HepG2 (cell line): ENCODE data around the gene BPIFB2. TPM values are rescaled to one million over a fixed set of nuclear protein-coding genes. Genes with fewer than 3 reads are reported as not detected.

Experiments
- HMG20B ChIP-seq: conservative IDR thresholded peaks from 2 replicates; pipeline ENCODE4 v1.6.1; 2016; ENCODE audit warnings: missing genetic modification reagents, missing compliant biosample characterization
- HNRNPUL1 ChIP-seq: fragments of 200-400 bp; formaldehyde crosslinking; IDR thresholded peaks from 2 replicates; pipeline ENCODE4 v1.6.1; 2017; ENCODE audit warnings: low read depth, mild to moderate bottlenecking, low read length, moderate library complexity
- HOXD1 ChIP-seq: sonication (generic); formaldehyde crosslinking; IDR thresholded peaks from 2 replicates; pipeline ENCODE4 v1.5.0; 2020; ENCODE audit warnings: missing genetic modification reagents
- IRX3 ChIP-seq: sonication (generic); formaldehyde crosslinking; IDR thresholded peaks from 2 replicates; pipeline ENCODE4 v1.8.1; 2023; ENCODE audit warnings: mild to moderate bottlenecking, low read depth, missing genetic modification reagents, borderline replicate concordance
- KLF9 ChIP-seq: IDR thresholded peaks from 2 replicates; pipeline ENCODE4 v1.6.1; 2016; ENCODE audit warnings: low read depth
- NPAS2 ChIP-seq: sonication (generic); formaldehyde crosslinking; IDR thresholded peaks from 2 replicates; pipeline ENCODE4 v1.8.0; 2022; ENCODE audit warnings: mild to moderate bottlenecking, missing genetic modification reagents, borderline replicate concordance
- RAD51 ChIP-seq: fragments of 450-650 bp; IDR thresholded peaks from 2 replicates; pipeline ENCODE4 v1.6.1; 2016; ENCODE audit warnings: borderline replicate concordance
- SMAD1 ChIP-seq: sonication (generic); formaldehyde crosslinking; IDR thresholded peaks from 2 replicates; pipeline ENCODE4 v1.4.0; 2020; ENCODE audit warnings: missing genetic modification reagents, low read depth, mild to moderate bottlenecking, borderline replicate concordance
- SRSF1 ChIP-seq: fragments of 200-400 bp; formaldehyde crosslinking; optimal IDR thresholded peaks from 2 replicates; pipeline ENCODE3; 2017; ENCODE audit warnings: mild to moderate bottlenecking, low read depth, low read length, moderate library complexity
- ZKSCAN5 ChIP-seq: sonication (generic); formaldehyde crosslinking; IDR thresholded peaks from 2 replicates; pipeline ENCODE4 v1.5.1; 2020; ENCODE audit warnings: mild to moderate bottlenecking, missing genetic modification reagents
- ZNF20 ChIP-seq: sonication (generic); formaldehyde crosslinking; IDR thresholded peaks from 2 replicates; pipeline ENCODE4 v1.4.0; 2020; ENCODE audit warnings: mild to moderate bottlenecking, moderate library complexity, missing genetic modification reagents
- ZNF232 ChIP-seq: sonication (generic); formaldehyde crosslinking; IDR thresholded peaks from 2 replicates; pipeline ENCODE4 v1.4.0; 2020; ENCODE audit warnings: missing genetic modification reagents, borderline replicate concordance
- ZNF414 ChIP-seq: sonication (generic); formaldehyde crosslinking; IDR thresholded peaks from 2 replicates; pipeline ENCODE4 v1.5.0; 2020; ENCODE audit warnings: missing genetic modification reagents
- ZNF556 ChIP-seq: sonication (generic); formaldehyde crosslinking; IDR thresholded peaks from 2 replicates; pipeline ENCODE4 v1.4.0; 2020; ENCODE audit warnings: mild to moderate bottlenecking, missing genetic modification reagents, borderline replicate concordance
- ZNF563 ChIP-seq: sonication (generic); formaldehyde crosslinking; IDR thresholded peaks from 2 replicates; pipeline ENCODE4 v1.8.0; 2022; ENCODE audit warnings: mild to moderate bottlenecking, moderate library complexity, missing genetic modification reagents
- ZNF570 ChIP-seq: sonication (generic); formaldehyde crosslinking; IDR thresholded peaks from 2 replicates; pipeline ENCODE4 v1.4.0; 2020; ENCODE audit warnings: mild to moderate bottlenecking, missing genetic modification reagents, borderline replicate concordance
- ZNF644 ChIP-seq: IDR thresholded peaks from 2 replicates; pipeline ENCODE4 v1.6.1; 2016; ENCODE audit warnings: low read depth
- polyA plus RNA-seq, 8 experiments: library from polyadenylated mRNA; depleted of rRNA in 3 of 8; stranded (reverse) in 7 of 8; unstranded in 1 of 8; fragments of >200 nt; fragmentation: Illumina TruSeq in 4 of 8; extraction: Trizol in 4 of 8; gene quantifications; 2 replicates each; pipeline versions ENCODE4 v1.2.1 to v1.2.3, GENCODE V29; 2011 to 2016; ENCODE audit warnings: low read depth in 4 of 8, missing spikeins in 1 of 8, mixed read lengths in 1 of 8; ENCODE audit not compliant: insufficient read depth in 1 of 8
- total RNA-seq, 5 experiments: library from RNA; depleted of rRNA; stranded (reverse); fragments of >200 nt; fragmentation: Illumina TruSeq; extraction: Trizol; gene quantifications; 2 replicates each; pipeline ENCODE4 v1.2.3, GENCODE V29; 2016; ENCODE audit warnings: low read depth in 1 of 5
- TF ChIP-seq, protein P1 (sequence below): IDR thresholded peaks from 2 replicates; pipeline ENCODE4 v1.6.1; 2016; ENCODE audit warnings: low read depth, borderline replicate concordance
- TF ChIP-seq, protein P2 (sequence below): sonication (generic); formaldehyde crosslinking; IDR thresholded peaks from 2 replicates; pipeline ENCODE4 v1.4.0; 2020; ENCODE audit warnings: missing genetic modification reagents, borderline replicate concordance
- TF ChIP-seq, protein P3 (sequence below): sonication (generic); formaldehyde crosslinking; IDR thresholded peaks from 2 replicates; pipeline ENCODE4 v1.4.0; 2020; ENCODE audit warnings: mild to moderate bottlenecking, missing genetic modification reagents

Gene BPIFB2
- total and polyA plus RNA-seq, 2 of the 13 experiments (the other 11 are each of a cell fraction or from before 2014, with no cell fraction given) = 54.5 to 902 TPM

GRCh38 chr20:33009214-33010132 lies 2.0 kb downstream of the BPIFB2 start (continued):
- TF ChIP-seq SRSF1 (peak; percentile 83), HNRNPUL1 (no peak), ZNF563 (CRISPR knock-in tag) (peak; percentile 67; the same call in 1 of the 2 replicates), IRX3 (peak; percentile 45; the same call in 1 of the 2 replicates), ZNF644 (CRISPR knock-in tag) (peak; percentile 95), KLF9 (CRISPR knock-in tag) (no peak; the same call in 1 of the 2 replicates), ZNF556 (CRISPR knock-in tag) (peak; percentile 100), SMAD1 (CRISPR knock-in tag) (peak; percentile 99), HOXD1 (CRISPR knock-in tag) (no peak), HMG20B (CRISPR knock-in tag) (peak; percentile 91), NPAS2 (CRISPR knock-in tag) (no peak), ZNF232 (CRISPR knock-in tag) (no peak; the same call in 1 of the 2 replicates), ZNF414 (CRISPR knock-in tag) (peak; percentile 97), ZKSCAN5 (CRISPR knock-in tag) (no peak; the same call in 1 of the 2 replicates), RAD51 (no peak), ZNF570 (CRISPR knock-in tag) (peak; percentile 83; the same call in 1 of the 2 replicates), ZNF20 (CRISPR knock-in tag) (no peak)
- TF ChIP-seq, protein P1, sequence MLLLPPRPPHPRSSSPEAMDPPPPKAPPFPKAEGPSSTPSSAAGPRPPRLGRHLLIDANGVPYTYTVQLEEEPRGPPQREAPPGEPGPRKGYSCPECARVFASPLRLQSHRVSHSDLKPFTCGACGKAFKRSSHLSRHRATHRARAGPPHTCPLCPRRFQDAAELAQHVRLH (CRISPR knock-in tag) = peak; percentile 99
- TF ChIP-seq, protein P2, sequence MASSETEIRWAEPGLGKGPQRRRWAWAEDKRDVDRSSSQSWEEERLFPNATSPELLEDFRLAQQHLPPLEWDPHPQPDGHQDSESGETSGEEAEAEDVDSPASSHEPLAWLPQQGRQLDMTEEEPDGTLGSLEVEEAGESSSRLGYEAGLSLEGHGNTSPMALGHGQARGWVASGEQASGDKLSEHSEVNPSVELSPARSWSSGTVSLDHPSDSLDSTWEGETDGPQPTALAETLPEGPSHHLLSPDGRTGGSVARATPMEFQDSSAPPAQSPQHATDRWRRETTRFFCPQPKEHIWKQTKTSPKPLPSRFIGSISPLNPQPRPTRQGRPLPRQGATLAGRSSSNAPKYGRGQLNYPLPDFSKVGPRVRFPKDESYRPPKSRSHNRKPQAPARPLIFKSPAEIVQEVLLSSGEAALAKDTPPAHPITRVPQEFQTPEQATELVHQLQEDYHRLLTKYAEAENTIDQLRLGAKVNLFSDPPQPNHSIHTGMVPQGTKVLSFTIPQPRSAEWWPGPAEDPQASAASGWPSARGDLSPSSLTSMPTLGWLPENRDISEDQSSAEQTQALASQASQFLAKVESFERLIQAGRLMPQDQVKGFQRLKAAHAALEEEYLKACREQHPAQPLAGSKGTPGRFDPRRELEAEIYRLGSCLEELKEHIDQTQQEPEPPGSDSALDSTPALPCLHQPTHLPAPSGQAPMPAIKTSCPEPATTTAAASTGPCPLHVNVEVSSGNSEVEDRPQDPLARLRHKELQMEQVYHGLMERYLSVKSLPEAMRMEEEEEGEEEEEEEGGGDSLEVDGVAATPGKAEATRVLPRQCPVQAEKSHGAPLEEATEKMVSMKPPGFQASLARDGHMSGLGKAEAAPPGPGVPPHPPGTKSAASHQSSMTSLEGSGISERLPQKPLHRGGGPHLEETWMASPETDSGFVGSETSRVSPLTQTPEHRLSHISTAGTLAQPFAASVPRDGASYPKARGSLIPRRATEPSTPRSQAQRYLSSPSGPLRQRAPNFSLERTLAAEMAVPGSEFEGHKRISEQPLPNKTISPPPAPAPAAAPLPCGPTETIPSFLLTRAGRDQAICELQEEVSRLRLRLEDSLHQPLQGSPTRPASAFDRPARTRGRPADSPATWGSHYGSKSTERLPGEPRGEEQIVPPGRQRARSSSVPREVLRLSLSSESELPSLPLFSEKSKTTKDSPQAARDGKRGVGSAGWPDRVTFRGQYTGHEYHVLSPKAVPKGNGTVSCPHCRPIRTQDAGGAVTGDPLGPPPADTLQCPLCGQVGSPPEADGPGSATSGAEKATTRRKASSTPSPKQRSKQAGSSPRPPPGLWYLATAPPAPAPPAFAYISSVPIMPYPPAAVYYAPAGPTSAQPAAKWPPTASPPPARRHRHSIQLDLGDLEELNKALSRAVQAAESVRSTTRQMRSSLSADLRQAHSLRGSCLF (CRISPR knock-in tag) = no peak
- TF ChIP-seq, protein P3, sequence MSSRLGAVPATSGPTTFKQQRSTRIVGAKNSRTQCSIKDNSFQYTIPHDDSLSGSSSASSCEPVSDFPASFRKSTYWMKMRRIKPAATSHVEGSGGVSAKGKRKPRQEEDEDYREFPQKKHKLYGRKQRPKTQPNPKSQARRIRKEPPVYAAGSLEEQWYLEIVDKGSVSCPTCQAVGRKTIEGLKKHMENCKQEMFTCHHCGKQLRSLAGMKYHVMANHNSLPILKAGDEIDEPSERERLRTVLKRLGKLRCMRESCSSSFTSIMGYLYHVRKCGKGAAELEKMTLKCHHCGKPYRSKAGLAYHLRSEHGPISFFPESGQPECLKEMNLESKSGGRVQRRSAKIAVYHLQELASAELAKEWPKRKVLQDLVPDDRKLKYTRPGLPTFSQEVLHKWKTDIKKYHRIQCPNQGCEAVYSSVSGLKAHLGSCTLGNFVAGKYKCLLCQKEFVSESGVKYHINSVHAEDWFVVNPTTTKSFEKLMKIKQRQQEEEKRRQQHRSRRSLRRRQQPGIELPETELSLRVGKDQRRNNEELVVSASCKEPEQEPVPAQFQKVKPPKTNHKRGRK (CRISPR knock-in tag) = peak; percentile 83; the same call in 1 of the 2 replicates
